ENCODE data around the gene EVX1. TPM values are rescaled to one million over a fixed set of nuclear protein-coding genes. Genes with fewer than 3 reads are reported as not detected.

Gene EVX1
- total RNA-seq, 4 donors from 2014 or later, result not detected

- no peak for TF ChIP-seq CTCF (IDR thresholded peaks at IDR 0.05; ENCODE audit: low read depth)
These were observed 3.4 kb downstream of the EVX1 start for GRCh38 chr7:27245798-27246691.

- no peak for TF ChIP-seq CTCF (IDR thresholded peaks at IDR 0.05; ENCODE audit: low read depth)
These were observed 4.4 kb downstream of the EVX1 start for GRCh38 chr7:27247000-27247399.

- no peak for TF ChIP-seq CTCF (IDR thresholded peaks at IDR 0.05; ENCODE audit: low read depth)
These were observed 5.1 kb downstream of the EVX1 start for GRCh38 chr7:27247452-27248426.

GRCh38 chr7:27248427-27248806 is 5.8 kb downstream of the EVX1 start:
- TF ChIP-seq CTCF (IDR thresholded peaks at IDR 0.05; ENCODE audit: low read depth), result no peak

- no peak for TF ChIP-seq CTCF (IDR thresholded peaks at IDR 0.05; ENCODE audit: low read depth)
These were observed 6.5 kb downstream of the EVX1 start for GRCh38 chr7:27248911-27249723.

GRCh38 chr7:27249724-27250556 is 7.3 kb downstream of the EVX1 start:
- TF ChIP-seq CTCF (IDR thresholded peaks at IDR 0.05; ENCODE audit: low read depth), result no peak

All from subcutaneous adipose tissue (tissue), 4 donors.